SK-N-SH treated with all-trans-retinoic acid at 6 μM for 48 hours (cell line): Measurements from ENCODE around the gene CPNE5.

Experiments
- ATAC-seq: fragments of 200-7000 bp; cut with Tn5 transposase; 3 replicates; pipeline ENCODE4 v1.9.1; 2020; ENCODE audit warnings: mild to moderate bottlenecking, moderate library complexity
- ARNTL ChIP-seq: fragments of 450-650 bp; formaldehyde crosslinking; IDR thresholded peaks from 2 replicates; pipeline ENCODE4 v1.5.0; 2020; ENCODE audit warnings: low read depth, mild to moderate bottlenecking, moderate library complexity, borderline replicate concordance
- BACH2 ChIP-seq: fragments of 250-450 bp; sonication (Bioruptor Pico); IDR thresholded peaks from 2 replicates; pipeline ENCODE4 v1.9.0; 2021; ENCODE audit warnings: mild to moderate bottlenecking, borderline replicate concordance
- CSDC2 ChIP-seq: fragments of 250-450 bp; sonication (Bioruptor Pico); IDR thresholded peaks from 2 replicates; pipeline ENCODE4 v1.5.0; 2020; ENCODE audit warnings: mild to moderate bottlenecking, moderate library complexity
- CSRNP3 ChIP-seq: fragments of 250-450 bp; sonication (Bioruptor Pico); IDR thresholded peaks from 2 replicates; pipeline ENCODE4 v1.5.1; 2021; ENCODE audit warnings: mild to moderate bottlenecking, moderate library complexity
- ESRRG ChIP-seq: fragments of 250-450 bp; sonication (Bioruptor Pico); IDR thresholded peaks from 2 replicates; pipeline ENCODE4 v1.6.1; 2021; ENCODE audit warnings: mild to moderate bottlenecking
- OSR1 ChIP-seq: fragments of 250-450 bp; sonication (Bioruptor Pico); IDR thresholded peaks from 2 replicates; pipeline ENCODE4 v1.8.0; 2022; ENCODE audit warnings: moderate library complexity, mild to moderate bottlenecking, inconsistent platforms
- PATZ1 ChIP-seq: fragments of 250-450 bp; sonication (Bioruptor Pico); IDR thresholded peaks from 2 replicates; pipeline ENCODE4 v1.8.0; 2020; ENCODE audit warnings: mild to moderate bottlenecking, moderate library complexity, borderline replicate concordance
- POU6F1 ChIP-seq: fragments of 250-450 bp; sonication (Bioruptor Pico); IDR thresholded peaks from 2 replicates; pipeline ENCODE4 v1.8.0; 2021; ENCODE audit warnings: low read depth, mild to moderate bottlenecking, moderate library complexity, borderline replicate concordance
- TCF4 ChIP-seq: fragments of 250-450 bp; sonication (Bioruptor Pico); IDR thresholded peaks from 2 replicates; pipeline ENCODE4 v1.8.0; 2021; ENCODE audit warnings: mild to moderate bottlenecking, moderate library complexity, borderline replicate concordance
- TSHZ2 ChIP-seq: fragments of 250-450 bp; sonication (Bioruptor Pico); IDR thresholded peaks from 2 replicates; pipeline ENCODE4 v1.5.0; 2020; ENCODE audit warnings: mild to moderate bottlenecking, moderate library complexity
- ZC3H10 ChIP-seq: fragments of 250-450 bp; sonication (Bioruptor Pico); IDR thresholded peaks from 2 replicates; pipeline ENCODE4 v1.5.1; 2021; ENCODE audit warnings: mild to moderate bottlenecking, moderate library complexity
- ZFP3 ChIP-seq: fragments of 250-450 bp; sonication (Bioruptor Pico); IDR thresholded peaks from 2 replicates; pipeline ENCODE4 v1.5.0; 2020; ENCODE audit warnings: mild to moderate bottlenecking, moderate library complexity
- ZFP30 ChIP-seq: fragments of 450-650 bp; formaldehyde crosslinking; IDR thresholded peaks from 2 replicates; pipeline ENCODE4 v1.5.0; 2022; ENCODE audit warnings: mild to moderate bottlenecking, moderate library complexity
- ZNF8 ChIP-seq: fragments of 450-650 bp; formaldehyde crosslinking; IDR thresholded peaks from 2 replicates; pipeline ENCODE4 v1.5.0; 2020; ENCODE audit warnings: mild to moderate bottlenecking, moderate library complexity

Gene CPNE5

GRCh38 chr6:36803908-36804307, 35.3 kb downstream of the CPNE5 start (continued):
- TF ChIP-seq PATZ1 (CRISPR knock-in tag) (no peak), TSHZ2 (CRISPR knock-in tag) (no peak)

- no peak for ATAC-seq
- no peak for TF ChIP-seq ARNTL (CRISPR knock-in tag)
Measured at GRCh38 chr6:36803482-36803881, 35.8 kb downstream of the CPNE5 start.

GRCh38 chr6:36800223-36801076, 38.8 kb downstream of the CPNE5 start:
- ATAC-seq: no peak
- TF ChIP-seq ZC3H10 (CRISPR knock-in tag): no peak
- no peak for TF ChIP-seq PATZ1 (CRISPR knock-in tag)
- no peak for TF ChIP-seq BACH2 (CRISPR knock-in tag)
- no peak for TF ChIP-seq TSHZ2 (CRISPR knock-in tag)
- no peak for TF ChIP-seq ESRRG (CRISPR knock-in tag)
- no peak for TF ChIP-seq CSRNP3 (CRISPR knock-in tag)
- no peak for TF ChIP-seq POU6F1 (CRISPR knock-in tag)
- no peak for TF ChIP-seq CSDC2 (CRISPR knock-in tag)
- TF ChIP-seq OSR1: no peak
- TF ChIP-seq ARNTL (CRISPR knock-in tag): no peak
- TF ChIP-seq ZFP3 (CRISPR knock-in tag): no peak
- no peak for TF ChIP-seq TCF4 (CRISPR knock-in tag)
- no peak for TF ChIP-seq ZNF8
- no peak for TF ChIP-seq ZFP30 (CRISPR knock-in tag)
